ENCODE measurements around the gene CYBB. TPM values are rescaled to one million over a fixed set of nuclear protein-coding genes. Genes with fewer than 3 reads are reported as not detected.
"Not testable (repeated sequence)": the region's sequence is repeated elsewhere in the genome, so short reads cannot be mapped to it uniquely, and the experiment has no call there.

CYBB gene
- total RNA-seq = 13.7 TPM

GRCh38 chrX:37779857-37780256, at the start of gene CYBB:
TSS of gene CYBB (plus strand) at chrX:37780059. CDS start at chrX:37780078, 19 bp downstream.
- DNase-seq (ENCODE audit: low spot score) = no peak

- DNase-seq (ENCODE audit: low spot score) = peak; percentile 79
These were observed 34.5 kb upstream of the CYBB start for GRCh38 chrX:37745354-37745753.

- no peak for DNase-seq (ENCODE audit: low spot score)
These were observed 34.0 kb upstream of the CYBB start for GRCh38 chrX:37745835-37746217.

- DNase-seq (ENCODE audit: low spot score) = no peak
These were observed 33.5 kb upstream of the CYBB start for GRCh38 chrX:37746218-37746941.

GRCh38 chrX:37746951-37747350, 32.9 kb upstream of the CYBB start:
- DNase-seq (ENCODE audit: low spot score) = no peak

- DNase-seq (ENCODE audit: low spot score) = no peak
These were observed 27.6 kb upstream of the CYBB start for GRCh38 chrX:37752281-37752680.

- no peak for DNase-seq (ENCODE audit: low spot score)
These were observed 26.9 kb upstream of the CYBB start for GRCh38 chrX:37752936-37753335.

GRCh38 chrX:37753384-37753783, 26.5 kb upstream of the CYBB start:
- no peak for DNase-seq (ENCODE audit: low spot score)

- DNase-seq (ENCODE audit: low spot score) = no peak
These were observed 25.3 kb upstream of the CYBB start for GRCh38 chrX:37754516-37754915.

GRCh38 chrX:37755025-37755424, 24.8 kb upstream of the CYBB start:
- no peak for DNase-seq (ENCODE audit: low spot score)

GRCh38 chrX:37757082-37757481, 22.8 kb upstream of the CYBB start:
- no peak for DNase-seq (ENCODE audit: low spot score)

- no peak for DNase-seq (ENCODE audit: low spot score)
These were observed 20.5 kb upstream of the CYBB start for GRCh38 chrX:37759351-37759750.

- no peak for DNase-seq (ENCODE audit: low spot score)
These were observed 19.9 kb upstream of the CYBB start for GRCh38 chrX:37759878-37760418.

- no peak for DNase-seq (ENCODE audit: low spot score)
These were observed 16.5 kb upstream of the CYBB start for GRCh38 chrX:37763400-37763799.

- DNase-seq (ENCODE audit: low spot score) = no peak
These were observed 14.4 kb upstream of the CYBB start for GRCh38 chrX:37765507-37765906.

GRCh38 chrX:37767430-37767829, 12.4 kb upstream of the CYBB start:
- no peak for DNase-seq (ENCODE audit: low spot score)

GRCh38 chrX:37768866-37769265, 11.0 kb upstream of the CYBB start:
- not testable (repeated sequence) for DNase-seq (ENCODE audit: low spot score)

- no peak for DNase-seq (ENCODE audit: low spot score)
These were observed 3.4 kb upstream of the CYBB start for GRCh38 chrX:37776283-37776986.

GRCh38 chrX:37776987-37777325, 2.9 kb upstream of the CYBB start:
- DNase-seq (ENCODE audit: low spot score) = no peak

GRCh38 chrX:37781081-37781480, 1.2 kb downstream of the CYBB start:
- DNase-seq (ENCODE audit: low spot score) = no peak

GRCh38 chrX:37781814-37782213, 2.0 kb downstream of the CYBB start:
- DNase-seq (ENCODE audit: low spot score) = no peak

GRCh38 chrX:37782359-37782758, 2.5 kb downstream of the CYBB start:
- DNase-seq (ENCODE audit: low spot score) = no peak

GRCh38 chrX:37783305-37783704, 3.4 kb downstream of the CYBB start:
- DNase-seq (ENCODE audit: low spot score) = no peak

Measured in ureter (tissue), 1 donor.